ENCODE results near the gene PPCDC.

PPCDC gene

DNA sequence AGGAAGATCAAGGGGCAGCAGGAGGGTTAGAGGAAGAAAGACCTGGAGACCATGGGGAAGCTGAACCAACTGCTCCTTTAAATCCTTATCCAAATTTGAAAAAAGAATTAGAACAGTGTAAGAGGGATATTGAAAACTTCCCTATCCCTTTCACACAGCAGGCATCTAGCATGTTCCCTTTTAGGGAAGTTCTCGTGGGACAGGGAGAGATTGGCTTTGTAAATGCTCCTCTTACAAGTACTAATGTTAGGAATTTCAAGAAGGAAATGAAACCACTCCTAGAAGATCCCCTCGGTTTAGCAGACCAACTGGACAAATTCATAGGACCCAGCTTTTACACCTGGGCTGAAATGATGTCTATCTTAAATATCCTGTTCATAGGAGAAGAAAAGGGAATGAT lies 41.5 kb downstream of the PPCDC start:
- DNase-seq (ENCODE audit: extremely low spot score), result no peak
- CTCF ChIA-PET, result interaction anchor here (1.4 to 3.2 kb wide), 2 partner anchors 10 to 136 kb away, joined by 3 to 16 read pairs; partner anchors contain the start of gene C15orf39
- TF ChIP-seq CTCF (IDR thresholded peaks at IDR 0.05; ENCODE audit: control extremely low read depth, extremely low read depth, low read depth, missing control alignments), result no peak
- POLR2A ChIA-PET, result interaction anchor here (0.6 kb wide), 1 partner anchor 56 kb away, joined by 4 read pairs; no protein-coding TSS in a partner anchor

GRCh38 chr15:75065467-75065850 lies 42.1 kb downstream of the PPCDC start:
- CTCF ChIA-PET, result interaction anchor here (1.1 to 3.2 kb wide), 5 partner anchors 9 to 139 kb away, joined by 3 to 16 read pairs (median 4); partner anchors contain the start of gene C15orf39

DNA sequence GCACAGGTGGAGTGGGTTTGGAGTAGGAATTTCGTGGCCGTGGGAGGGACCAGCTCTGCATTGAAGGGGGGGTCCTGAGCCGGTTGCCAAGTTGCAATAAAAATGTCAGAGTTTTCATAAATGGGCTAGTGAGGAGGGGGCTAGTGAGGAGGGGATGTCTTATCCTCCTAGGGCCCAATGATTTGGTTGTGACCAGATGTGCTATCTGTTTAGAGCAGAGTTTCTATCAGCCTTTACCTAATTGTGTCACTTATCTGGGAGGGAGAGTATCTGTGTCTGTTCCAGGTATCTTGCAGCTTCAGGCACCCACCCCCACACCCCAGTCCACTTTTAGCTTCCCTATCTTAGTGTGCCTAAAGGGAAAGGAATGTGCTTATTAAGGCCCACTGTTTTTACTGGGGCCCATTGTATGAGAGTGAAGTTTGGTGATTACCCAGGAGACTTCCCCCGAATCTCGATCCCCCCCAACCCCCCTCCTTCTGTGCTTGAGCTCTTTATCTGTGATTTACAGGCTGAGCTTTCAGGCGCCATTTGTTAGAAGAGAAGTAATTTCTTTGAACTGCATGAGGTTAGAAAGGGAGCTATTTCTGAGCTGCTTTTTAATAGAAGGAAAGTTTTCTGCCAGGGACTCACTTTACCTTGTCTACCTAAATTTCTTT lies 42.6 kb downstream of the PPCDC start:
- DNase-seq (ENCODE audit: extremely low spot score), result no peak
- POLR2A ChIA-PET, result no interaction called here
- CTCF ChIA-PET, result interaction anchor here (1.0 to 3.2 kb wide), 8 partner anchors 8 to 138 kb away, joined by 3 to 16 read pairs (median 4); partner anchors contain the start of gene C15orf39
- TF ChIP-seq CTCF (IDR thresholded peaks at IDR 0.05; ENCODE audit: control extremely low read depth, extremely low read depth, low read depth, missing control alignments), result no peak

More at GRCh38 chr15:75065467-75065850, 42.1 kb downstream of the PPCDC start:
- POLR2A ChIA-PET, result interaction anchor here (0.6 kb wide), 1 partner anchor 57 kb away, joined by 4 read pairs; no protein-coding TSS in a partner anchor
- no peak for DNase-seq (ENCODE audit: extremely low spot score)
- no peak for TF ChIP-seq CTCF (IDR thresholded peaks at IDR 0.05; ENCODE audit: control extremely low read depth, extremely low read depth, low read depth, missing control alignments)

DNA sequence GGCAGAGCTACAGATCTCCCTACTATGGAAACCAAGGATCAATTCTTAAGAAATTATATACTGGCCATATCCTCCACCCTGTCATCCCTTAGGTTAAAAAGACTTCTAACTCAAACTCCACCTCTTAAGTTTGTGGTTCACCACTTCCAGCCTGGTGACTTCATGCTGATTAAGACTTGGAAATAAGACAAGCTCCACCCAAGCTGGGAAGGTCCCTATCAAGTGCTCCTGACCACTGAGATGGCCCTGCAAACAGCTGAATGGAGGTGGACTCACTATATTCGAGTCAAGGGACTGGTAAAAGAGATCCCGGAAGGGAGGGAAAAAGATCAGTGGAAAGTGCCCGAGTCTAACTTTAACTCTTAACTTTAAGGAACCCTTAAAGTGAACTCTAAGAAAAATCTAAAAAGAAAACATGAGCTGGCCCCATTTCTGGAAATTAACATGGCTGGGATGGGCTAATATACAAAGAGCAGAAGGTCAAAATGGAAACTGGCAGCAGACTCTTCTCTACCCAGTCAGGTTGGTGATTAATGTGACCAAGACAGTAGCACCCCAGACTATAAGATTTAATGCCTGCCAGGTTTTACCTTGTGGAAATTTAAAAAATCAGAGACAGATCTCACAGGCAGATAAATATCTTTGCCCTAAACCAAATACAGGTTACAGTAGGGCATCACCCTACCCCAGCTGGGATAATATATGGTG lies 43.9 kb downstream of the PPCDC start:
- TF ChIP-seq CTCF (IDR thresholded peaks at IDR 0.05; ENCODE audit: control extremely low read depth, extremely low read depth, low read depth, missing control alignments), result no peak
- DNase-seq (ENCODE audit: extremely low spot score), result no peak
- ChIA-PET POLR2A (interaction anchor here (0.5 to 1.1 kb wide), 2 partner anchors 24 to 35 kb away, joined by 3 to 4 read pairs; no protein-coding TSS in a partner anchor), CTCF (interaction anchor here (1.0 to 3.2 kb wide), 7 partner anchors 9 to 134 kb away, joined by 3 to 16 read pairs (median 4); partner anchors contain the start of gene C15orf39)

- TF ChIP-seq CTCF (IDR thresholded peaks at IDR 0.05; ENCODE audit: control extremely low read depth, extremely low read depth, low read depth, missing control alignments), result no peak
- POLR2A ChIA-PET, result no interaction called here
- CTCF ChIA-PET, result interaction anchor here (1.4 to 3.3 kb wide), 2 partner anchors 19 to 25 kb away, joined by 3 to 17 read pairs; no protein-coding TSS in a partner anchor
- DNase-seq (ENCODE audit: extremely low spot score), result no peak
These were observed 45.4 kb downstream of the PPCDC start for GRCh38 chr15:75068748-75069147.

GRCh38 chr15:75069301-75069925 lies 46.0 kb downstream of the PPCDC start:
- no peak for TF ChIP-seq CTCF (IDR thresholded peaks at IDR 0.05; ENCODE audit: control extremely low read depth, extremely low read depth, low read depth, missing control alignments)
- peak; percentile 83 for DNase-seq (ENCODE audit: extremely low spot score)
- ChIA-PET CTCF (interaction anchor here (1.4 to 3.3 kb wide), 2 partner anchors 18 to 25 kb away, joined by 3 to 17 read pairs; no protein-coding TSS in a partner anchor), POLR2A (no interaction called here)

Data from GM10248 (cell line).